CD4-positive, alpha-beta T cell (primary cell): ENCODE results near the gene FRS3. TPM values are rescaled to one million over a fixed set of nuclear protein-coding genes. Genes with fewer than 3 reads are reported as not detected.

Source experiments
- ATAC-seq: fragments of 200-7000 bp; cut with Tn5 transposase; one replicate; pipeline ENCODE4 v1.10.0; 2022; ENCODE audit warnings: mild to moderate bottlenecking; ENCODE audit not compliant: poor library complexity
- CTCF ChIA-PET: fragments of 350-600 bp; sonication (Branson Sonifier 250); formaldehyde crosslinking; loops from one replicate; lab custom pipeline; 2021; ENCODE audit warnings: antibody characterized with exemption, inconsistent platforms; lab: Charles Lee
- POLR2A ChIA-PET: fragments of 350-600 bp; sonication (Branson Sonifier 250); formaldehyde crosslinking; loops from one replicate; lab custom pipeline; 2021; ENCODE audit warnings: antibody characterized with exemption, inconsistent platforms; lab: Charles Lee
- DNase-seq, 14 experiments: peaks; one replicate each; pipeline ENCODE4 v3.0.0-alpha.2; 2013 to 2020; ENCODE audit warnings: mixed read lengths in 2 of 14
- H3K27ac ChIP-seq, 2 donors: one replicate each; pipeline versions ENCODE4 v1.5.1 to v1.7.0; 2013; ENCODE audit warnings: low read length in 2 of 2, low read depth in 1 of 2, mild to moderate bottlenecking in 1 of 2
- H3K27me3 ChIP-seq, 2 experiments: 1 replicate in 1 of 2; 2 replicates in 1 of 2; pipeline versions ENCODE4 v1.6.1 to v1.7.0; 2013; ENCODE audit warnings: low read length in 2 of 2, control low read depth in 1 of 2, mild to moderate bottlenecking in 1 of 2, moderate library complexity in 1 of 2; ENCODE audit not compliant: insufficient read depth in 2 of 2, control insufficient read depth in 1 of 2
- H3K36me3 ChIP-seq: one replicate; pipeline ENCODE4 v1.6.1; 2013; ENCODE audit warnings: low read length, control low read depth; ENCODE audit not compliant: insufficient read depth
- H3K4me1 ChIP-seq: one replicate; pipeline ENCODE4 v1.6.1; 2013; ENCODE audit warnings: low read length, control low read depth; ENCODE audit not compliant: insufficient read depth
- H3K4me3 ChIP-seq: one replicate; pipeline ENCODE4 v1.5.1; 2013; ENCODE audit warnings: mild to moderate bottlenecking, low read length, moderate library complexity
- H3K9me3 ChIP-seq, 2 experiments: 1 replicate in 1 of 2; 2 replicates in 1 of 2; pipeline versions ENCODE4 v1.6.1 to v1.7.0; 2013; ENCODE audit warnings: low read length in 2 of 2, mild to moderate bottlenecking in 2 of 2, control low read depth in 1 of 2, moderate library complexity in 1 of 2; ENCODE audit not compliant: control insufficient read depth in 1 of 2, insufficient read depth in 1 of 2
- H3K27ac Mint-ChIP-seq: one replicate; pipeline ENCODE4 v1.8.0; 2020; ENCODE audit warnings: mixed read lengths
- H3K27me3 Mint-ChIP-seq: one replicate; pipeline ENCODE4 v1.8.0; 2021; ENCODE audit warnings: mixed read lengths
- H3K36me3 Mint-ChIP-seq: one replicate; pipeline ENCODE4 v1.8.0; 2021; ENCODE audit warnings: low read depth, mixed read lengths
- H3K4me1 Mint-ChIP-seq: one replicate; pipeline ENCODE4 v1.8.0; 2021; ENCODE audit warnings: low read depth, mixed read lengths
- H3K4me3 Mint-ChIP-seq: one replicate; pipeline ENCODE4 v1.8.0; 2020; ENCODE audit warnings: mild to moderate bottlenecking, mixed read lengths
- H3K9me3 Mint-ChIP-seq: one replicate; pipeline ENCODE4 v1.8.0; 2020; ENCODE audit warnings: mixed read lengths
- intact Hi-C, 2 experiments: fragments of 100-400 bp; cut with DNase I in 1 of 2; cut with micrococcal nuclease in 1 of 2; formaldehyde crosslinking; loops; one replicate each; pipeline versions ENCODE4 v1.15.1 to v1.9.0; 2023 to 2025; cut with DNase I, micrococcal nuclease
- total RNA-seq, 174 experiments: library from RNA in 2 of 174; stranded (reverse) in 2 of 174; gene quantifications; one replicate each; pipeline ENCODE4 v1.2.3 and lab custom pipeline; 2021 to 2026
- TF ChIP-seq, protein P1 (sequence below): fragments of 200-600 bp; IDR thresholded peaks from one replicate; pipeline ENCODE4 v1.8.0; 2022; ENCODE audit warnings: antibody characterized with exemption, mild to moderate bottlenecking

FRS3 gene
- total RNA-seq, 2 experiments from 2014 or later = 4.6 to 5.4 TPM

DNA sequence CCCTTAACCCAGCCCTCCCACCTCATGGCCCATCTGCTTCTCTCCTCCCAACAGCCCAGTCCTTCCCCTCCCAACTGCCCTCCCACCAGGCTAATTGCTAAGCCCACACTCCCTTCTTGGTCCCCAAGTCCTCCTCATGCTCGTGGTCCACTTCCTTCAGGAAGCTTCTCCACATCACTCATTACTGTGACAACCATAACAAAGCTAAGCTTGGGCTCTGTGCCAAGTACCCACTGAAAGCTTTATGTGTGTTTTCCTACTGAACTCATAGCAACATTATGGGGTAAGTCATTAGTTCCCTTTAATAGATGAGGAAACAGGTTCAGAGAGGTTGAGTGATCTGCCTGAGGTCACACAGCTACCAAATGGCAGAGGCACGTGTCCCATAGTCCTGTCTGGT is 16.2 kb downstream of the FRS3 start:
- H3K36me3 Mint-ChIP-seq = no peaks in the 10 kb centered on the region
- no peaks in the 10 kb centered on the region for H3K27me3 Mint-ChIP-seq
- Histone ChIP-seq H3K27me3 (no peaks in the 10 kb centered on the region), H3K4me1 (no peaks in the 10 kb centered on the region), H3K4me3 (no peak overlapping the region), H3K27ac (no peak overlapping the region), H3K9me3 (no peaks in the 10 kb centered on the region), H3K36me3 (no peaks in the 10 kb centered on the region)
- no peaks in the 10 kb centered on the region for H3K9me3 Mint-ChIP-seq
- no peaks in the 10 kb centered on the region for H3K4me1 Mint-ChIP-seq
- no peak overlapping the region for H3K4me3 Mint-ChIP-seq
- CTCF ChIA-PET = no interaction called here
- intact Hi-C loops = no loop called here
- DNase-seq (no peak), ATAC-seq (no peak)
- TF ChIP-seq, protein P1, sequence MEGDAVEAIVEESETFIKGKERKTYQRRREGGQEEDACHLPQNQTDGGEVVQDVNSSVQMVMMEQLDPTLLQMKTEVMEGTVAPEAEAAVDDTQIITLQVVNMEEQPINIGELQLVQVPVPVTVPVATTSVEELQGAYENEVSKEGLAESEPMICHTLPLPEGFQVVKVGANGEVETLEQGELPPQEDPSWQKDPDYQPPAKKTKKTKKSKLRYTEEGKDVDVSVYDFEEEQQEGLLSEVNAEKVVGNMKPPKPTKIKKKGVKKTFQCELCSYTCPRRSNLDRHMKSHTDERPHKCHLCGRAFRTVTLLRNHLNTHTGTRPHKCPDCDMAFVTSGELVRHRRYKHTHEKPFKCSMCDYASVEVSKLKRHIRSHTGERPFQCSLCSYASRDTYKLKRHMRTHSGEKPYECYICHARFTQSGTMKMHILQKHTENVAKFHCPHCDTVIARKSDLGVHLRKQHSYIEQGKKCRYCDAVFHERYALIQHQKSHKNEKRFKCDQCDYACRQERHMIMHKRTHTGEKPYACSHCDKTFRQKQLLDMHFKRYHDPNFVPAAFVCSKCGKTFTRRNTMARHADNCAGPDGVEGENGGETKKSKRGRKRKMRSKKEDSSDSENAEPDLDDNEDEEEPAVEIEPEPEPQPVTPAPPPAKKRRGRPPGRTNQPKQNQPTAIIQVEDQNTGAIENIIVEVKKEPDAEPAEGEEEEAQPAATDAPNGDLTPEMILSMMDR = no peak
- H3K27ac Mint-ChIP-seq = no peak overlapping the region
- POLR2A ChIA-PET = no interaction called here

DNA sequence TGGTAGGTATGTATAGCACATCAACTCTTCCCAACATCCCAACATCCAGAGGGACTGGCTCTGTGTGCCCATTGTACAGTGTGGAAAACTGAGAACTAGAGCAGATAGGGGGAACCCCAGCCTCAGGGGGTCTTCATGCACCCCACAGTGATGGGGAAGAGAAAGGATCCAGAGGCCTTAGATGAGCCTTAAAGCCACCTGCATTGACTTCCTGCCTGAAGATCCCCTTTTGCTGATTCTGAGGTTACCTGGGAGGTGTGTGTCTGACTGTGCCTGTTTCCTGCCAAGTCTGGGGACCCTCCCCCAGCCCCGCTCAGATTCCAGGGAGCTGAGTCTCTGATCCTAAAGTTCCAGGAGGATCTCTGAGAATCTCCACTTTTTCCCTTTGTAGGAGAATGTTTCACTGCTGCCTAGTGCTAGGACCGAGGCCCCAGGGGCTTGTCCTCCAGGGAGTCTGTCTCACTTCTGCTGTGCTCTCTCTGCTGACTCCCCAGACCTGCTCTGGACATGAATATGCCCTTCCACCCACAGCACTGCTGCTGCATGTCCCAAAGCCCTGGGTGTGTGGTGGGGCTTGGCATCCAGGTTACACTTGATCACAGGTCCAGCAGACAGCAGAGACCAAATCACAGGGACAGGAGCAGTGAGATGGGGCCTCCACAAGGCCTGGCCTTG is 19.7 kb downstream of the FRS3 start:
- CTCF ChIA-PET = no interaction called here
- TF ChIP-seq, protein P1 = no peak
- Mint-ChIP-seq H3K4me1 (no peaks in the 10 kb centered on the region), H3K36me3 (no peaks in the 10 kb centered on the region), H3K27me3 (no peaks in the 10 kb centered on the region), H3K4me3 (no peak overlapping the region), H3K9me3 (no peaks in the 10 kb centered on the region), H3K27ac (no peak overlapping the region)
- Histone ChIP-seq H3K4me1 (no peaks in the 10 kb centered on the region), H3K9me3 (no peaks in the 10 kb centered on the region), H3K4me3 (no peak overlapping the region), H3K36me3 (no peaks in the 10 kb centered on the region), H3K27ac (no peak overlapping the region), H3K27me3 (no peaks in the 10 kb centered on the region)
- intact Hi-C loops = no loop called here
- no peak for ATAC-seq
- DNase-seq = no peak
- POLR2A ChIA-PET = no interaction called here

DNA sequence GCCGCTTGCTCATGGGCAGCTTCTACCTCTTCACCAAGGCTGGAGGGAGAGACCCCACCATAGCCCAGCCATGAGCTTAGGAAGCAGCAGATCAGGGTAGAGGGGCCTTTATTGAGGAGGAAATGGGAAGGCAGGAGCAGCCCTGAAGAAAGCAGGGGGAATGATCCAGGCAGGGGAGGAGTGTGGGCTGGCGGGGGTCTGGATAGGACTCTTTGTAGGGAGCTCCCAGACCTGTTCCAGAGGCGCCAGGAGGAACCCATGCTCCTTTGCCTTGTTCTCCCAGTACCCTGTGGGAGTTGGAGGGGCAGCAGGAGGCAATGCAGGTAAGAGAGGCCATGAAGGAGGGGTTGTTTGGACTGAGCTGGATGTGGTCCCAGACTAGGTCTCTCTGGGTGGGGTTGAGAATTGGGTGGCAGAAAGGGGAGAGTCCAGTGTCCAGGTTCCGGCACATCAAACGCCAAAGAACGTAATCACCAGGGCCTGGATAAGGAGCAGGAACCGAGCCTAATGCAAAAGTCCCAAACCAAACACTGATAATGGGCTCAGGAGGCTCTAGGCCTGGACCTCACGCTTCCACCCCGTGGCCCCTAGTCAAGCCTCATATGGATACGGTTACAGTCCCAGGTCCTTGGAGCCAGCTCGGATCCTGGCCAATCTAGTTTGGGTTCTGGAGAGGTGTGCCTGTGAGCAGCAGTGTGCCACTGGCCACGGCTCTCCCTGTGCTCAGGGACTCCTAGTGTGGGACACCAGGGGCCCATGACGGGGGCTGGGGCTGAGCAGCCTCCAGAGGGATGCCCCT is 20.4 kb downstream of the FRS3 start:
- no peaks in the 10 kb centered on the region for H3K4me1 ChIP-seq
- H3K4me3 ChIP-seq = no peak overlapping the region
- H3K27ac ChIP-seq = no peak overlapping the region
- H3K4me1 Mint-ChIP-seq = no peaks in the 10 kb centered on the region
- POLR2A ChIA-PET = no interaction called here
- ATAC-seq (no peak), DNase-seq (no peak)
- CTCF ChIA-PET = no interaction called here
- intact Hi-C loops = no loop called here
- H3K27me3 ChIP-seq = no peaks in the 10 kb centered on the region
- H3K36me3 ChIP-seq = no peaks in the 10 kb centered on the region
- no peak overlapping the region for H3K4me3 Mint-ChIP-seq
- H3K36me3 Mint-ChIP-seq = no peaks in the 10 kb centered on the region
- no peak overlapping the region for H3K27ac Mint-ChIP-seq
- no peaks in the 10 kb centered on the region for H3K27me3 Mint-ChIP-seq
- TF ChIP-seq, protein P1 = no peak
- no peaks in the 10 kb centered on the region for H3K9me3 Mint-ChIP-seq
- no peaks in the 10 kb centered on the region for H3K9me3 ChIP-seq
